Muscle layer of duodenum (tissue), 2 donors: ENCODE data around the gene ILDR2.

Source experiments
- H3K27ac ChIP-seq: one replicate; pipeline ENCODE4 v1.7.0; 2013; ENCODE audit warnings: mild to moderate bottlenecking, low read length
- H3K27me3 ChIP-seq: one replicate; pipeline ENCODE4 v1.7.0; 2013; ENCODE audit warnings: low read depth, mild to moderate bottlenecking, control low read depth, low read length
- H3K36me3 ChIP-seq, 2 donors: one replicate each; pipeline ENCODE4 v1.7.0; 2013; ENCODE audit warnings: low read length in 2 of 2, control low read depth in 1 of 2, mild to moderate bottlenecking in 1 of 2; ENCODE audit not compliant: insufficient read depth in 2 of 2, control insufficient read depth in 1 of 2
- H3K4me1 ChIP-seq, 2 donors: one replicate each; pipeline ENCODE4 v1.7.0; 2013; ENCODE audit warnings: low read length in 2 of 2, mild to moderate bottlenecking in 2 of 2, control low read depth in 1 of 2, moderate library complexity in 1 of 2; ENCODE audit not compliant: insufficient read depth in 2 of 2, control insufficient read depth in 1 of 2
- H3K4me3 ChIP-seq, 2 donors: one replicate each; pipeline ENCODE4 v1.7.0; 2013; ENCODE audit warnings: low read length in 2 of 2, low read depth in 1 of 2, mild to moderate bottlenecking in 1 of 2
- H3K9me3 ChIP-seq, 2 donors: one replicate each; pipeline ENCODE4 v1.7.0; 2013; ENCODE audit warnings: low read length in 2 of 2, control low read depth in 1 of 2, mild to moderate bottlenecking in 1 of 2; ENCODE audit not compliant: control insufficient read depth in 1 of 2
- donor health status: healthy.

The ILDR2 gene

GRCh38 chr1:166918088-166918955 lies 57.0 kb downstream of the ILDR2 start:
- no peaks in the 10 kb centered on the region for H3K36me3 ChIP-seq
- H3K27me3 ChIP-seq = peaks cover 20% of the 10 kb centered on the region
- H3K4me1 ChIP-seq = peaks cover 0 to 6% of the 10 kb centered on the region in 2 donors
- no peak overlapping the region for H3K27ac ChIP-seq
- no peak overlapping the region for H3K4me3 ChIP-seq
- no peaks in the 10 kb centered on the region for H3K9me3 ChIP-seq

- no peak overlapping the region for H3K27ac ChIP-seq
- peaks cover 0 to 2% of the 10 kb centered on the region in 2 donors for H3K4me1 ChIP-seq
- H3K9me3 ChIP-seq = no peaks in the 10 kb centered on the region
- no peaks in the 10 kb centered on the region for H3K36me3 ChIP-seq
- peaks cover 8% of the 10 kb centered on the region for H3K27me3 ChIP-seq
- H3K4me3 ChIP-seq = no peak overlapping the region
These were observed 59.4 kb downstream of the ILDR2 start for GRCh38 chr1:166915941-166916340.

GRCh38 chr1:166915042-166915441 lies 60.3 kb downstream of the ILDR2 start:
- Histone ChIP-seq H3K4me3 (no peak overlapping the region), H3K9me3 (no peaks in the 10 kb centered on the region), H3K4me1 (no peaks in the 10 kb centered on the region)

GRCh38 chr1:166914111-166914510 lies 61.2 kb downstream of the ILDR2 start:
- Histone ChIP-seq H3K36me3 (no peaks in the 10 kb centered on the region), H3K27ac (no peak overlapping the region), H3K4me1 (no peaks in the 10 kb centered on the region), H3K27me3 (no peaks in the 10 kb centered on the region), H3K9me3 (no peaks in the 10 kb centered on the region), H3K4me3 (no peak overlapping the region)

More at GRCh38 chr1:166915042-166915441, 60.3 kb downstream of the ILDR2 start:
- no peaks in the 10 kb centered on the region for H3K36me3 ChIP-seq
- H3K27me3 ChIP-seq = peaks cover 2% of the 10 kb centered on the region
- H3K27ac ChIP-seq = no peak overlapping the region

- Histone ChIP-seq H3K9me3 (no peaks in the 10 kb centered on the region), H3K27ac (no peak overlapping the region), H3K27me3 (no peaks in the 10 kb centered on the region), H3K4me1 (no peaks in the 10 kb centered on the region), H3K36me3 (no peaks in the 10 kb centered on the region), H3K4me3 (no peak overlapping the region)
These were observed 63.7 kb downstream of the ILDR2 start for GRCh38 chr1:166911624-166912023.

- no peaks in the 10 kb centered on the region for H3K27me3 ChIP-seq
These were observed 64.8 kb downstream of the ILDR2 start for GRCh38 chr1:166910396-166910994.

GRCh38 chr1:166908942-166909341 lies 66.4 kb downstream of the ILDR2 start:
- H3K4me3 ChIP-seq = no peak overlapping the region
- no peaks in the 10 kb centered on the region for H3K4me1 ChIP-seq
- H3K36me3 ChIP-seq = no peaks in the 10 kb centered on the region
- H3K9me3 ChIP-seq = no peaks in the 10 kb centered on the region
- H3K27ac ChIP-seq = no peak overlapping the region
- no peaks in the 10 kb centered on the region for H3K27me3 ChIP-seq

More at GRCh38 chr1:166910396-166910994, 64.8 kb downstream of the ILDR2 start:
- Histone ChIP-seq H3K4me3 (no peak overlapping the region), H3K4me1 (no peaks in the 10 kb centered on the region), H3K36me3 (no peaks in the 10 kb centered on the region), H3K9me3 (no peaks in the 10 kb centered on the region), H3K27ac (no peak overlapping the region)

- H3K9me3 ChIP-seq = no peaks in the 10 kb centered on the region
- no peak overlapping the region for H3K4me3 ChIP-seq
- no peaks in the 10 kb centered on the region for H3K4me1 ChIP-seq
- no peaks in the 10 kb centered on the region for H3K27me3 ChIP-seq
- H3K36me3 ChIP-seq = no peaks in the 10 kb centered on the region
- no peak overlapping the region for H3K27ac ChIP-seq
These were observed 67.6 kb downstream of the ILDR2 start for GRCh38 chr1:166907763-166908162.

GRCh38 chr1:166907051-166907450 lies 68.3 kb downstream of the ILDR2 start:
- Histone ChIP-seq H3K9me3 (no peaks in the 10 kb centered on the region), H3K36me3 (no peaks in the 10 kb centered on the region), H3K4me3 (no peak overlapping the region), H3K27ac (no peak overlapping the region), H3K27me3 (no peaks in the 10 kb centered on the region), H3K4me1 (no peaks in the 10 kb centered on the region)

GRCh38 chr1:166906647-166907046 lies 68.7 kb downstream of the ILDR2 start:
- H3K27ac ChIP-seq = no peak overlapping the region
- no peaks in the 10 kb centered on the region for H3K4me1 ChIP-seq
- no peak overlapping the region for H3K4me3 ChIP-seq
- H3K9me3 ChIP-seq = no peaks in the 10 kb centered on the region
- H3K36me3 ChIP-seq = no peaks in the 10 kb centered on the region
- no peaks in the 10 kb centered on the region for H3K27me3 ChIP-seq

- Histone ChIP-seq H3K36me3 (no peaks in the 10 kb centered on the region), H3K4me3 (no peak overlapping the region), H3K27me3 (no peaks in the 10 kb centered on the region), H3K4me1 (peaks cover 0 to 4% of the 10 kb centered on the region in 2 donors), H3K9me3 (no peaks in the 10 kb centered on the region), H3K27ac (no peak overlapping the region)
These were observed 69.4 kb downstream of the ILDR2 start for GRCh38 chr1:166905900-166906299.
